Smooth muscle cell (in vitro differentiated cells): ENCODE results near the gene PIGC. TPM values are rescaled to one million over a fixed set of nuclear protein-coding genes. Genes with fewer than 3 reads are reported as not detected.
"Not testable (repeated sequence)": the region's sequence is repeated elsewhere in the genome, so short reads cannot be mapped to it uniquely, and the experiment has no call there.

ENCODE experiments used
- DNase-seq: peaks from one replicate; lab custom pipeline; 2025; ENCODE audit not compliant: unreplicated experiment; lab: John Stamatoyannopoulos, UW
- H2AFZ ChIP-seq: fragments of 200-600 bp; sonication (generic); 2 replicates; pipeline ENCODE4 v1.6.0; 2016; ENCODE audit warnings: antibody characterized with exemption, low read depth, mild to moderate bottlenecking
- H3F3A ChIP-seq: fragments of 200-600 bp; sonication (generic); 2 replicates; pipeline ENCODE4 v1.6.0; 2017; ENCODE audit warnings: antibody characterized with exemption, low read depth
- H3K27ac ChIP-seq: fragments of 200-600 bp; sonication (generic); 2 replicates; pipeline ENCODE4 v1.5.1; 2016; ENCODE audit warnings: low read depth, mild to moderate bottlenecking
- H3K27me3 ChIP-seq: fragments of 200-600 bp; sonication (generic); 2 replicates; pipeline ENCODE4 v1.6.1; 2016; ENCODE audit warnings: low read depth, mild to moderate bottlenecking
- H3K36me3 ChIP-seq: fragments of 200-600 bp; sonication (generic); 2 replicates; pipeline ENCODE4 v1.5.1; 2016; ENCODE audit warnings: low read depth
- H3K4me1 ChIP-seq: fragments of 200-600 bp; sonication (generic); 2 replicates; pipeline ENCODE4 v1.5.1; 2016; ENCODE audit warnings: low read depth
- H3K4me2 ChIP-seq: fragments of 200-600 bp; sonication (generic); 2 replicates; pipeline ENCODE4 v1.6.0; 2016; ENCODE audit warnings: mild to moderate bottlenecking
- H3K4me3 ChIP-seq: fragments of 200-600 bp; sonication (generic); 2 replicates; pipeline ENCODE4 v1.5.1; 2016; ENCODE audit warnings: mild to moderate bottlenecking
- H3K79me2 ChIP-seq: fragments of 200-600 bp; sonication (generic); 2 replicates; pipeline ENCODE4 v1.6.0; 2016; ENCODE audit warnings: low read depth, mild to moderate bottlenecking
- H3K9ac ChIP-seq: fragments of 200-600 bp; sonication (generic); 2 replicates; pipeline ENCODE4 v1.6.0; 2016; ENCODE audit warnings: low read depth
- H3K9me3 ChIP-seq: fragments of 200-600 bp; sonication (generic); replicated peaks from 2 replicates; pipeline ENCODE4 v1.5.1; 2016; ENCODE audit warnings: low read depth
- H4K20me1 ChIP-seq: fragments of 200-600 bp; sonication (generic); 2 replicates; pipeline ENCODE4 v1.6.0; 2016; ENCODE audit warnings: low read depth
- CTCF ChIP-seq: fragments of 200-600 bp; sonication (generic); IDR thresholded peaks from 2 replicates; pipeline ENCODE4 v1.5.1; 2017; ENCODE audit warnings: borderline replicate concordance, mild to moderate bottlenecking, antibody characterized with exemption; ENCODE audit not compliant: insufficient read depth, poor library complexity, severe bottlenecking
- WGBS: methylation state at CpG from one replicate; pipeline ENCODE4 v1.1.7; 2016; ENCODE audit warnings: low lambda C conversion rate; 5-methylcytosine and 5-hydroxymethylcytosine counted together
- polyA plus RNA-seq: library from polyadenylated mRNA; unstranded; fragments of >200 nt; fragmentation: Nextera tagmentation; extraction: Ambion mirVana; gene quantifications from 2 replicates; pipeline ENCODE4 v1.2.1, GENCODE V29; 2016
- total RNA-seq: library from RNA; depleted of rRNA; stranded (reverse); fragments of >200 nt; gene quantifications from 2 replicates; pipeline ENCODE4 v1.2.3, GENCODE V29; 2014

The PIGC gene
- total and polyA plus RNA-seq, 2 experiments from 2014 or later: 25.3 to 41.1 TPM

GRCh38 chr1:172446547-172446946, 2.7 kb upstream of the PIGC start:
- WGBS: 98% methylated on average over 3 of the region's 3 CpGs
- H4K20me1 ChIP-seq: no peaks in the 10 kb centered on the region
- H2AFZ ChIP-seq: no peak overlapping the region
- no peaks in the 10 kb centered on the region for H3K9me3 ChIP-seq
- peaks cover 21% of the 10 kb centered on the region for H3K79me2 ChIP-seq
- H3F3A ChIP-seq: peaks cover 14% of the 10 kb centered on the region
- no peak overlapping the region for H3K4me3 ChIP-seq
- no peak overlapping the region for H3K4me2 ChIP-seq
- no peak for TF ChIP-seq CTCF
- no peak overlapping the region for H3K9ac ChIP-seq
- no peaks in the 10 kb centered on the region for H3K36me3 ChIP-seq
- no peak for DNase-seq
- H3K27me3 ChIP-seq: no peaks in the 10 kb centered on the region
- H3K4me1 ChIP-seq: peaks cover 24% of the 10 kb centered on the region
- no peak overlapping the region for H3K27ac ChIP-seq

GRCh38 chr1:172442843-172443565, 865 bp downstream of the PIGC start:
- H3K79me2 ChIP-seq: peaks cover 32% of the 10 kb centered on the region
- no peak for TF ChIP-seq CTCF
- H3K4me2 ChIP-seq: peak overlapping the region; percentile 93
- peak overlapping the region; percentile 90 for H3K9ac ChIP-seq
- H3K36me3 ChIP-seq: no peaks in the 10 kb centered on the region
- H3K4me3 ChIP-seq: peak overlapping the region; percentile 70
- H2AFZ ChIP-seq: peak overlapping the region; percentile 90
- 88% methylated on average over 3 of the region's 3 CpGs for WGBS
- H3K27ac ChIP-seq: no peak overlapping the region
- no peaks in the 10 kb centered on the region for H3F3A ChIP-seq
- no peak for DNase-seq
- peaks cover 8% of the 10 kb centered on the region for H3K4me1 ChIP-seq
- no peaks in the 10 kb centered on the region for H3K9me3 ChIP-seq
- no peaks in the 10 kb centered on the region for H3K27me3 ChIP-seq
- H4K20me1 ChIP-seq: no peaks in the 10 kb centered on the region

- peaks cover 8% of the 10 kb centered on the region for H3K4me1 ChIP-seq
- no peaks in the 10 kb centered on the region for H3K36me3 ChIP-seq
- H2AFZ ChIP-seq: no peak overlapping the region
- H4K20me1 ChIP-seq: no peaks in the 10 kb centered on the region
- no peak for DNase-seq
- H3F3A ChIP-seq: no peaks in the 10 kb centered on the region
- H3K4me3 ChIP-seq: no peak overlapping the region
- H3K9me3 ChIP-seq: no peaks in the 10 kb centered on the region
- no peak overlapping the region for H3K27ac ChIP-seq
- peaks cover 36% of the 10 kb centered on the region for H3K79me2 ChIP-seq
- no peaks in the 10 kb centered on the region for H3K27me3 ChIP-seq
- TF ChIP-seq CTCF: no peak
- WGBS: over 99% methylated on average over 6 of the region's 6 CpGs
- peak overlapping the region; percentile 93 for H3K4me2 ChIP-seq
- no peak overlapping the region for H3K9ac ChIP-seq
Measured at GRCh38 chr1:172442404-172442803, 1.5 kb downstream of the PIGC start.

- not testable (repeated sequence) for H3K27me3 ChIP-seq, DNase-seq, H3K9me3 ChIP-seq, H3K27ac ChIP-seq, H3K4me2 ChIP-seq, H4K20me1 ChIP-seq, H2AFZ ChIP-seq, H3K9ac ChIP-seq, H3K4me3 ChIP-seq, H3F3A ChIP-seq, H3K4me1 ChIP-seq, H3K36me3 ChIP-seq
- 96% methylated on average over 3 of the region's 3 CpGs for WGBS
- H3K79me2 ChIP-seq: peaks cover 19% of the 10 kb centered on the region
Measured at GRCh38 chr1:172437183-172437582, 6.7 kb downstream of the PIGC start.
